ENCODE measurements around the gene SARM1. TPM values are rescaled to one million over a fixed set of nuclear protein-coding genes. Genes with fewer than 3 reads are reported as not detected.

SARM1 gene
- total RNA-seq, 4 donors from 2014 or later: 5.3 to 24.4 (median 17.2) TPM

DNA sequence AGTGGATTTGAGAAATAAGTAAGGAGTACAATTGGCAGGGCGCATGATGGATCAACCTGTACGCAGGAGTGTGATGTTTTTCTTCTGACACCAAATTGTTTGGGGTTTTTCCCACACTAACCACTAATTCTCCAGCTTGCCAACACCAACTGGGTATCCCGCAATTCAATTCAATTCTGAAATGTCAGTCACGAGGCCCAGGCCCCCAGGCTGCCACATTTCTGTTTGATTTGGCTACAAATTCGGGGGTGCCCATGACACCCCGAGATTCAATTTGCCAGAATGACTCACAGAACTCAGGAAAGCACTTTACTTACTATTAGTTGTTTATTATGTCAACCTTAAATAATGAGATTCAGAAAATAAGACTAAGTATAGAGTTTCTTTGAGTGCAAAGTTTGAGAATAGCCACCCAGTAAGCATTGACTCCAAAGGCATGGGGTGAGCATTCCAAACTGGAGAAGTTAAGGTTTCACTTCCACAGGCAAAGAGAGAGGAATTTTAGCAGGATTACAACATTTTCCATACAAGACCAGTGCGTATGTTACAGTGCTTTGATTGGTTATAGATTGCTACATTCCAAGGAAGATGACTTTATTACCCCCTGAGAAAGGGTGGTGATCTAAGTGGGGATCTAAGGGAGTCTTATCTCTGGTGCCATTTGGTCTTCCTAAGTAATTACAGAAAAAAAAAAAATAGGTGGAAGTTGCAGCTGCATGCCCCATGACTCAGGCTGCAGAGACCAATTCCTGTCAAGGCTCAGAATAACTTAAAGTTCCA lies 23.0 kb downstream of the SARM1 start:
- no peak overlapping the region for H3K27ac ChIP-seq
- H3K4me1 ChIP-seq: no peaks in the 10 kb centered on the region
- H3K36me3 ChIP-seq: no peaks in the 10 kb centered on the region
- H3K27me3 ChIP-seq: no peaks in the 10 kb centered on the region
- no peaks in the 10 kb centered on the region for H3K9me3 ChIP-seq
- no peak for TF ChIP-seq POLR2A (IDR thresholded peaks at IDR 0.05)
- TF ChIP-seq, protein P1, sequence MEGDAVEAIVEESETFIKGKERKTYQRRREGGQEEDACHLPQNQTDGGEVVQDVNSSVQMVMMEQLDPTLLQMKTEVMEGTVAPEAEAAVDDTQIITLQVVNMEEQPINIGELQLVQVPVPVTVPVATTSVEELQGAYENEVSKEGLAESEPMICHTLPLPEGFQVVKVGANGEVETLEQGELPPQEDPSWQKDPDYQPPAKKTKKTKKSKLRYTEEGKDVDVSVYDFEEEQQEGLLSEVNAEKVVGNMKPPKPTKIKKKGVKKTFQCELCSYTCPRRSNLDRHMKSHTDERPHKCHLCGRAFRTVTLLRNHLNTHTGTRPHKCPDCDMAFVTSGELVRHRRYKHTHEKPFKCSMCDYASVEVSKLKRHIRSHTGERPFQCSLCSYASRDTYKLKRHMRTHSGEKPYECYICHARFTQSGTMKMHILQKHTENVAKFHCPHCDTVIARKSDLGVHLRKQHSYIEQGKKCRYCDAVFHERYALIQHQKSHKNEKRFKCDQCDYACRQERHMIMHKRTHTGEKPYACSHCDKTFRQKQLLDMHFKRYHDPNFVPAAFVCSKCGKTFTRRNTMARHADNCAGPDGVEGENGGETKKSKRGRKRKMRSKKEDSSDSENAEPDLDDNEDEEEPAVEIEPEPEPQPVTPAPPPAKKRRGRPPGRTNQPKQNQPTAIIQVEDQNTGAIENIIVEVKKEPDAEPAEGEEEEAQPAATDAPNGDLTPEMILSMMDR (IDR thresholded peaks at IDR 0.05): no peak
- no peak for DNase-seq
- H3K4me3 ChIP-seq: no peak overlapping the region
- intact Hi-C loops (cut with DNase I; ENCODE audit: low total_unique reads): no loop called here

DNA sequence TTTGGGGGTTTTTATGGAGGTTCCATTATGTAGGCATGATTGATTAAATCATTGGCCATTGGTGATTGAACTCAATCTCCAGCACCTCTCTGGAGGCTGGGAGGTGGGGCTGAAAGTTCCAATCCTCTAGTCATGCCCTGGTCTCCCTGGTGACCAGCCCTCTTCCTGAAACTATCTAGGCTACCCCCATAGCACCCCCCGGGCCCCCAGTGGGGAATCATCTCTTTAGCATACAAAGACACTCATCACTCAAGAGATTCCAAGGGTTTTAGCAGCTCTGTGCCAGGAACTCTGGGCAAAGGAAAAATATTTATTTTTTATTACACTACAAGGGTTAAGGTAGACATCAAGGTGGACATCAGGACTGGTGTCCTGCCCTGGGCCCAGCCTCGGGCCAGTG lies 23.9 kb downstream of the SARM1 start:
- TF ChIP-seq, protein P1 (IDR thresholded peaks at IDR 0.05): no peak
- TF ChIP-seq POLR2A (IDR thresholded peaks at IDR 0.05): no peak
- intact Hi-C loops (cut with DNase I; ENCODE audit: low total_unique reads): no loop called here
- H3K36me3 ChIP-seq: no peaks in the 10 kb centered on the region
- H3K27me3 ChIP-seq: no peaks in the 10 kb centered on the region
- no peaks in the 10 kb centered on the region for H3K4me1 ChIP-seq
- H3K4me3 ChIP-seq: no peak overlapping the region
- no peak for DNase-seq
- no peaks in the 10 kb centered on the region for H3K9me3 ChIP-seq
- H3K27ac ChIP-seq: no peak overlapping the region

DNA sequence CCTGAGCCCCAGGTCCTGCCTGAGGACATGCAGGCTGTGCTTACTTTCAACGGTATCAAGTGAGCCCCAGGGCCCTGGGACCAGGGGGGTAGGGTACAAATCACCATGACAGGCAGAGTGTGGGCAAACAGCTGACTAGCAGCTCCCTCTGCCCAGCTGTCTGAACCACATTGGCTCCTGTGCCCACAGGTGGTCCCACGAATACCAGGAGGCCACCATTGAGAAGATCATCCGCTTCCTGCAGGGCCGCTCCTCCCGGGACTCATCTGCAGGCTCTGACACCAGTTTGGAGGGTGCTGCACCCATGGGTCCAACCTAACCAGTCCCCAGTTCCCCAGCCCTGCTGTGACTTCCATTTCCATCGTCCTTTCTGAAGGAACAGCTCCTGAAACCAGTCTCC lies 24.5 kb downstream of the SARM1 start:
- no peak overlapping the region for H3K27ac ChIP-seq
- TF ChIP-seq POLR2A (IDR thresholded peaks at IDR 0.05): no peak
- TF ChIP-seq, protein P1 (IDR thresholded peaks at IDR 0.05): no peak
- no peaks in the 10 kb centered on the region for H3K27me3 ChIP-seq
- H3K4me3 ChIP-seq: no peak overlapping the region
- H3K36me3 ChIP-seq: no peaks in the 10 kb centered on the region
- intact Hi-C loops (cut with DNase I; ENCODE audit: low total_unique reads): no loop called here
- no peaks in the 10 kb centered on the region for H3K4me1 ChIP-seq
- DNase-seq: no peak
- H3K9me3 ChIP-seq: no peaks in the 10 kb centered on the region

DNA sequence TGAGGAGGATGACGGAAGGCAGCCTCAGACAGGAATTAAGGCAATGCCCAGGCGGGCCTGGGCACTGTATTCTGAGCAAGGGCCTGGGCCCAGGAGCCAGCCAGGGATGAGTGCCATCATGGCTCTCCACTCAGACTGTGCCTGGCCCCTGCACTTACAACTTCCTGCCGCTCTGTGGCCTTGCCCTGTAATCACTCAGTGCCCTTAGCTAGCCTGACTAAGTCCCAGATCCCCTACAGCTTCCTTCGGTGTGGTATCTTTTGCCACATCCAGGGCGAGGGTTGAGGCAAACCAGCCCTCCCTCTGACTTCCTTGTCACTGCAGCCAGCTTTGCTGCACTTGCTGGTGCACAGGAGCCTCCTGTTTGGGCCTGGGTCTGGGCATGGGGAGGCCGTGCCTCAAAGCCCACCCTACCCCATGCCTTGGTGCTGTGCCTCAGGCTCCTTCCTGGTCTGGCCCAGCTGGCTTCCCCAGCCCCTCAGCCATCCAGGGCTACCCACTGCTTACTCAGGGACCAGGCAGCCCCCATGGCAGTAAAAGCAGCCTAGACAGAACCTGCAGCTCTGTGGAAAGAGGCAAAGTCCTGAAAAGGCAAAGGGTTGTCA lies 25.2 kb downstream of the SARM1 start:
- Histone ChIP-seq H3K36me3 (no peaks in the 10 kb centered on the region), H3K4me3 (no peak overlapping the region), H3K27me3 (no peaks in the 10 kb centered on the region), H3K4me1 (no peaks in the 10 kb centered on the region), H3K9me3 (no peaks in the 10 kb centered on the region), H3K27ac (no peak overlapping the region)
- TF ChIP-seq, protein P1 (IDR thresholded peaks at IDR 0.05): no peak
- no peak for TF ChIP-seq POLR2A (IDR thresholded peaks at IDR 0.05)
- intact Hi-C loops (cut with DNase I; ENCODE audit: low total_unique reads): no loop called here
- DNase-seq: no peak

DNA sequence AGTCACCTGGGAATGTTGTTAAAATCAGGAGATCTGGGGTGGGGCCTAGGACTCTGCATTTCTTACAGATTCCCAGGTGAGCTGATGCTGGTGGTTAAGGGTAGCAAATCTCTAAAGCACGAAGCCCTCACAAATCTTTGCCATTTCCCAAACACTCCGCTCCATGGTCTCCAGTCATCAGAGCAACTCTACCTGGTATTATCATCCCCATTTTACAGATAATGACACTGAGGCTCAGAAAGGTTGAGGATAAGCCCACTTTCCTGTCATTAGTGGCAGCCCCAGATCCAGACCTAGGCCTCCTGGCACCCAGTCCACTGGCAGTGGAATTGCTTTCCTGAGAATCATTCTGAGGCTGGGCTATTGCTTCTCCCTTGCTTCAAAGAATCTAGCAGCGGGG lies 25.8 kb downstream of the SARM1 start:
- Histone ChIP-seq H3K36me3 (no peaks in the 10 kb centered on the region), H3K4me3 (no peak overlapping the region), H3K4me1 (no peaks in the 10 kb centered on the region), H3K27ac (no peak overlapping the region), H3K9me3 (no peaks in the 10 kb centered on the region), H3K27me3 (no peaks in the 10 kb centered on the region)
- TF ChIP-seq, protein P1 (IDR thresholded peaks at IDR 0.05): no peak
- TF ChIP-seq POLR2A (IDR thresholded peaks at IDR 0.05): no peak
- intact Hi-C loops (cut with DNase I; ENCODE audit: low total_unique reads): no loop called here
- no peak for DNase-seq
